ENCODE results near the gene MSH4.

DNA sequence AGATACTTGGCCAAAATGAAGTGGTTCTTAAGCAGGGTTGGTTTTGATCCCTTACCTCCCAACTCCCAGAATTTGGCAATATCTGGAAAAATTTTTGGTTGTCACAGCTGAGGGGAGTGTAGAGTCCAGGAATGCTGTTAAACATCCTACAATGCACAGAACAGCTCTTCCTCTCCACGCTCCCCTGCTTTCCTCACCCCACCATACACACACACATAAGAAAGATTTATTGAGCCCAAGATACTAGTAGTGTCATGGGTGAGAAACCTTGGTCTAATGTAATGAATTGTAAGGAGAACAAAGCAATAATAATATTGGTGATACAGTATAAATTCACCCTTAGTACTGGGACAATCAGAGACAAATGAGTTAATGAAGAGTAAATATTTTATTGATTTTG lies 87.8 kb downstream of the MSH4 start:
- TF ChIP-seq, protein P1, sequence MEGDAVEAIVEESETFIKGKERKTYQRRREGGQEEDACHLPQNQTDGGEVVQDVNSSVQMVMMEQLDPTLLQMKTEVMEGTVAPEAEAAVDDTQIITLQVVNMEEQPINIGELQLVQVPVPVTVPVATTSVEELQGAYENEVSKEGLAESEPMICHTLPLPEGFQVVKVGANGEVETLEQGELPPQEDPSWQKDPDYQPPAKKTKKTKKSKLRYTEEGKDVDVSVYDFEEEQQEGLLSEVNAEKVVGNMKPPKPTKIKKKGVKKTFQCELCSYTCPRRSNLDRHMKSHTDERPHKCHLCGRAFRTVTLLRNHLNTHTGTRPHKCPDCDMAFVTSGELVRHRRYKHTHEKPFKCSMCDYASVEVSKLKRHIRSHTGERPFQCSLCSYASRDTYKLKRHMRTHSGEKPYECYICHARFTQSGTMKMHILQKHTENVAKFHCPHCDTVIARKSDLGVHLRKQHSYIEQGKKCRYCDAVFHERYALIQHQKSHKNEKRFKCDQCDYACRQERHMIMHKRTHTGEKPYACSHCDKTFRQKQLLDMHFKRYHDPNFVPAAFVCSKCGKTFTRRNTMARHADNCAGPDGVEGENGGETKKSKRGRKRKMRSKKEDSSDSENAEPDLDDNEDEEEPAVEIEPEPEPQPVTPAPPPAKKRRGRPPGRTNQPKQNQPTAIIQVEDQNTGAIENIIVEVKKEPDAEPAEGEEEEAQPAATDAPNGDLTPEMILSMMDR (IDR thresholded peaks at IDR 0.05; ENCODE audit: low read length) = no peak
- no peak for TF ChIP-seq EZH2 (IDR thresholded peaks at IDR 0.05; ENCODE audit: borderline replicate concordance, low read length)

Measured in OCI-LY1 (cell line).